Endothelial cell of umbilical vein (primary cell): ENCODE results near the gene DCLRE1B.
"Not testable (repeated sequence)": the region's sequence is repeated elsewhere in the genome, so short reads cannot be mapped to it uniquely, and the experiment has no call there.

ENCODE experiments used
- EZH2 ChIP-seq: IDR thresholded peaks from 2 replicates; pipeline ENCODE4 v1.6.1; 2012; ENCODE audit warnings: borderline replicate concordance, low read depth, mild to moderate bottlenecking, moderate library complexity, low read length, inconsistent platforms; ENCODE audit not compliant: severe bottlenecking
- POLR2A ChIP-seq: IDR thresholded peaks from 2 replicates; pipeline ENCODE4 v1.6.1; 2012; ENCODE audit warnings: low read depth, mild to moderate bottlenecking, control low read depth, low read length
- POLR2AphosphoS5 ChIP-seq: IDR thresholded peaks from 2 replicates; pipeline ENCODE4 v1.6.1; 2012; ENCODE audit warnings: low read depth, mild to moderate bottlenecking, control low read depth, low read length, moderate library complexity; ENCODE audit not compliant: insufficient read depth
- TF ChIP-seq, protein P1 (sequence below), 2 donors: IDR thresholded peaks; 1 replicate in 1 of 2; 2 replicates in 1 of 2; pipeline ENCODE4 v1.5.1; 2011; ENCODE audit warnings: low read length in 2 of 2, mild to moderate bottlenecking in 2 of 2, moderate library complexity in 2 of 2, control low read depth in 1 of 2, inconsistent platforms in 1 of 2, low read depth in 1 of 2; ENCODE audit not compliant: insufficient read depth in 1 of 2; ENCODE audit errors: extremely low read depth in 1 of 2

DNA sequence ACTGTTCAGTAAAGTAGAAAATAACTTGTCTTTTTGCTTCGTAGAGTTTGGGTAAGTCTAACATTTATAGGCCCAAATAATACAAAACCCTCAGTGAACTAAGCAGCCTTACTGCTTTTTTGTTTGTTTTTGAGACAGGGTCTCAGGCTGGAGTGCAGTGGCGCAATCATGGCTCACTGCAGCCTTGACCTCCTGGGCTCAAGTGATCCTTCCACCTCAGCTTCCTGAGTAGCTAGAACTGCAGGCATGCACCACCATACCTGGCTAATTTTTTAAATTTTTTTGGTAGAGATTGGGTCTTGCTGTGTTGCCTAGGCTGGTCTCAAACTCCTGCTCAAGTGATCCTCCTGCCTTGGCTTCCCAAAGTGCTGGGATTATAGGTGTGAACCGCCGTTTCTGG, 43.0 kb downstream of the DCLRE1B start:
- TF ChIP-seq, protein P1, sequence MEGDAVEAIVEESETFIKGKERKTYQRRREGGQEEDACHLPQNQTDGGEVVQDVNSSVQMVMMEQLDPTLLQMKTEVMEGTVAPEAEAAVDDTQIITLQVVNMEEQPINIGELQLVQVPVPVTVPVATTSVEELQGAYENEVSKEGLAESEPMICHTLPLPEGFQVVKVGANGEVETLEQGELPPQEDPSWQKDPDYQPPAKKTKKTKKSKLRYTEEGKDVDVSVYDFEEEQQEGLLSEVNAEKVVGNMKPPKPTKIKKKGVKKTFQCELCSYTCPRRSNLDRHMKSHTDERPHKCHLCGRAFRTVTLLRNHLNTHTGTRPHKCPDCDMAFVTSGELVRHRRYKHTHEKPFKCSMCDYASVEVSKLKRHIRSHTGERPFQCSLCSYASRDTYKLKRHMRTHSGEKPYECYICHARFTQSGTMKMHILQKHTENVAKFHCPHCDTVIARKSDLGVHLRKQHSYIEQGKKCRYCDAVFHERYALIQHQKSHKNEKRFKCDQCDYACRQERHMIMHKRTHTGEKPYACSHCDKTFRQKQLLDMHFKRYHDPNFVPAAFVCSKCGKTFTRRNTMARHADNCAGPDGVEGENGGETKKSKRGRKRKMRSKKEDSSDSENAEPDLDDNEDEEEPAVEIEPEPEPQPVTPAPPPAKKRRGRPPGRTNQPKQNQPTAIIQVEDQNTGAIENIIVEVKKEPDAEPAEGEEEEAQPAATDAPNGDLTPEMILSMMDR (IDR thresholded peaks at IDR 0.05; ENCODE audit: extremely low read depth in 1 of 2, insufficient read depth in 1 of 2, low read depth in 1 of 2, low read length in 2 of 2), result not testable (repeated sequence)
- not testable (repeated sequence) for TF ChIP-seq POLR2AphosphoS5, EZH2, POLR2A
